H9 (cell line): ENCODE measurements around the gene CHD6. TPM values are rescaled to one million over a fixed set of nuclear protein-coding genes. Genes with fewer than 3 reads are reported as not detected.

Experiments
- DNase-seq: peaks from one replicate; pipeline ENCODE4 v3.0.0-alpha.2; 2017
- H2AFZ ChIP-seq: one replicate; pipeline ENCODE4 v1.6.1; 2013; ENCODE audit warnings: mild to moderate bottlenecking, low read length, control low read depth, moderate library complexity
- H2AK5ac ChIP-seq: 2 replicates; pipeline ENCODE4 v1.6.1; 2013; ENCODE audit warnings: low read length, control low read depth, mixed read lengths; ENCODE audit not compliant: insufficient read length
- H2BK120ac ChIP-seq: one replicate; pipeline ENCODE4 v1.6.1; 2013; ENCODE audit warnings: low read depth, mild to moderate bottlenecking, low read length, control low read depth, inconsistent platforms; ENCODE audit not compliant: poor library complexity, severe bottlenecking
- H2BK12ac ChIP-seq: 2 replicates; pipeline ENCODE4 v1.6.1; 2013; ENCODE audit warnings: low read length, control low read depth, mixed read lengths, low read depth; ENCODE audit not compliant: insufficient read length
- H2BK15ac ChIP-seq: 2 replicates; pipeline ENCODE4 v1.6.1; 2013; ENCODE audit warnings: low read depth, low read length, control low read depth
- H2BK20ac ChIP-seq: one replicate; pipeline ENCODE4 v1.6.1; 2013; ENCODE audit warnings: low read depth, mild to moderate bottlenecking, low read length, control low read depth, inconsistent platforms; ENCODE audit not compliant: poor library complexity, severe bottlenecking
- H2BK5ac ChIP-seq: 2 replicates; pipeline ENCODE4 v1.6.1; 2013; ENCODE audit warnings: low read length, control low read depth, mixed read lengths; ENCODE audit not compliant: insufficient read length
- H3K14ac ChIP-seq: 2 replicates; pipeline ENCODE4 v1.6.1; 2013; ENCODE audit warnings: low read length, control low read depth; ENCODE audit not compliant: insufficient read depth
- H3K18ac ChIP-seq: 2 replicates; pipeline ENCODE4 v1.6.1; 2013; ENCODE audit warnings: low read depth, mild to moderate bottlenecking, mixed read lengths, low read length, control low read depth; ENCODE audit not compliant: insufficient read length
- H3K23ac ChIP-seq: 2 replicates; pipeline ENCODE4 v1.6.1; 2013; ENCODE audit warnings: low read length, control low read depth, mixed read lengths, low read depth; ENCODE audit not compliant: insufficient read length
- H3K23me2 ChIP-seq: 2 replicates; pipeline ENCODE4 v1.6.1; 2013; ENCODE audit warnings: low read depth, mild to moderate bottlenecking, mixed read lengths, low read length, control low read depth; ENCODE audit not compliant: insufficient read length, poor library complexity, severe bottlenecking
- H3K27ac ChIP-seq: 2 replicates; pipeline ENCODE4 v1.5.1; 2013; ENCODE audit warnings: low read length, control low read depth, mixed read lengths, low read depth; ENCODE audit not compliant: insufficient read length
- H3K27me3 ChIP-seq: 2 replicates; pipeline ENCODE4 v1.6.1; 2013; ENCODE audit warnings: low read length, control low read depth, inconsistent platforms; ENCODE audit not compliant: insufficient read depth
- H3K4ac ChIP-seq: 2 replicates; pipeline ENCODE4 v1.6.1; 2013; ENCODE audit warnings: low read depth, mild to moderate bottlenecking, control low read depth, inconsistent platforms, low read length, moderate library complexity
- H3K4me1 ChIP-seq: 2 replicates; pipeline ENCODE4 v1.6.1; 2013; ENCODE audit warnings: low read length, control low read depth, inconsistent platforms; ENCODE audit not compliant: insufficient read depth
- H3K4me2 ChIP-seq: 2 replicates; pipeline ENCODE4 v1.6.1; 2013; ENCODE audit warnings: low read length, control low read depth, mixed read lengths; ENCODE audit not compliant: insufficient read length, insufficient read depth
- H3K56ac ChIP-seq: 2 replicates; pipeline ENCODE4 v1.6.1; 2013; ENCODE audit warnings: low read depth, mild to moderate bottlenecking, mixed read lengths, low read length, control low read depth; ENCODE audit not compliant: insufficient read length
- H3K79me1 ChIP-seq: 2 replicates; pipeline ENCODE4 v1.6.1; 2013; ENCODE audit warnings: low read depth, mild to moderate bottlenecking, moderate library complexity, low read length, control low read depth, inconsistent platforms; ENCODE audit not compliant: insufficient read depth, poor library complexity, severe bottlenecking
- H3K79me2 ChIP-seq: 2 replicates; pipeline ENCODE4 v1.6.1; 2013; ENCODE audit warnings: low read length, control low read depth, inconsistent platforms; ENCODE audit not compliant: insufficient read depth
- H3K9ac ChIP-seq: 2 replicates; pipeline ENCODE4 v1.6.1; 2013; ENCODE audit warnings: low read length, control low read depth, mixed read lengths; ENCODE audit not compliant: insufficient read length; ENCODE audit errors: extremely low read depth
- H3K9me3 ChIP-seq: one replicate; pipeline ENCODE4 v1.6.1; 2013; ENCODE audit warnings: low read depth, low read length, inconsistent platforms; ENCODE audit not compliant: control insufficient read depth
- H3T11ph ChIP-seq: one replicate; pipeline ENCODE4 v1.6.1; 2013; ENCODE audit warnings: mild to moderate bottlenecking, low read length, control low read depth, inconsistent platforms
- H4K20me1 ChIP-seq: one replicate; pipeline ENCODE4 v1.6.1; 2013; ENCODE audit not compliant: control insufficient read depth, insufficient read length, insufficient read depth
- H4K5ac ChIP-seq: 2 replicates; pipeline ENCODE4 v1.6.1; 2013; ENCODE audit warnings: low read depth, mild to moderate bottlenecking, mixed read lengths, low read length, control low read depth; ENCODE audit not compliant: insufficient read length
- H4K8ac ChIP-seq: replicated peaks from 2 replicates; pipeline ENCODE4 v1.6.1; 2013; ENCODE audit warnings: low read length, control low read depth, mixed read lengths, low read depth; ENCODE audit not compliant: insufficient read length
- H4K91ac ChIP-seq: 2 replicates; pipeline ENCODE4 v1.6.1; 2013; ENCODE audit warnings: low read depth, mild to moderate bottlenecking, moderate library complexity, mixed read lengths, low read length, control low read depth; ENCODE audit not compliant: insufficient read length
- H3K27ac Mint-ChIP-seq, 3 experiments: 2 replicates in 2 of 3; 3 replicates in 1 of 3; pipeline ENCODE4 v1.8.0; 2020 to 2021; ENCODE audit warnings: mixed read lengths in 3 of 3, mild to moderate bottlenecking in 1 of 3, moderate library complexity in 1 of 3
- H3K27me3 Mint-ChIP-seq: 2 replicates; pipeline ENCODE4 v1.8.0; 2021; ENCODE audit warnings: low read depth, mild to moderate bottlenecking, moderate library complexity, mixed read lengths
- H3K36me3 Mint-ChIP-seq, 3 experiments: 2 replicates in 2 of 3; 3 replicates in 1 of 3; pipeline ENCODE4 v1.8.0; 2020 to 2021; ENCODE audit warnings: low read depth in 3 of 3, mixed read lengths in 3 of 3; ENCODE audit not compliant: insufficient read depth in 1 of 3
- H3K4me1 Mint-ChIP-seq, 2 experiments: 2 replicates each; pipeline ENCODE4 v1.8.0; 2020; ENCODE audit warnings: mixed read lengths in 2 of 2
- H3K4me3 Mint-ChIP-seq, 2 experiments: 2 replicates in 1 of 2; 3 replicates in 1 of 2; pipeline ENCODE4 v1.8.0; 2020 to 2021; ENCODE audit warnings: mild to moderate bottlenecking in 2 of 2, mixed read lengths in 2 of 2, moderate library complexity in 1 of 2
- H3K9me3 Mint-ChIP-seq, 2 experiments: 2 replicates in 1 of 2; 3 replicates in 1 of 2; pipeline ENCODE4 v1.8.0; 2020; ENCODE audit warnings: mild to moderate bottlenecking in 2 of 2, mixed read lengths in 2 of 2, moderate library complexity in 1 of 2
- CTCF ChIP-seq: fragments of 200-600 bp; sonication (generic); conservative IDR thresholded peaks from 3 replicates; pipeline ENCODE4 v1.8.0; 2021; ENCODE audit warnings: antibody characterized with exemption, mild to moderate bottlenecking
- WGBS: extraction: QIAGEN DNeasy Blood & Tissue Kit; methylation state at CpG from one replicate; pipeline ENCODE4 v1.1.7; 2013; ENCODE audit warnings: missing lambda C conversion rate, low lambda C conversion rate, mixed read lengths; ENCODE audit not compliant: insufficient read length; ENCODE audit errors: extremely low coverage; 5-methylcytosine and 5-hydroxymethylcytosine counted together
- total RNA-seq: library from RNA; stranded (reverse); gene quantifications from 2 replicates; pipeline ENCODE4 v1.2.1, GENCODE V29; 2021

Gene CHD6
- total RNA-seq, 1 experiment from 2014 or later, result 51.5 TPM

GRCh38 chr20:41510847-41511450, 107.2 kb downstream of the CHD6 start:
- Mint-ChIP-seq H3K9me3 (no peaks in the 10 kb centered on the region; a peak in 3 of 5 replicates), H3K36me3 (peaks cover 25 to 45% (median 35%) of the 10 kb centered on the region in 3 experiments), H3K27me3 (no peaks in the 10 kb centered on the region), H3K27ac (peak overlapping the region in 2 of 3 experiments; percentile 15 to 46; a peak in 3 of 7 replicates), H3K4me3 (no peak overlapping the region), H3K4me1 (peaks cover 33 to 36% of the 10 kb centered on the region in 2 experiments)
- Histone ChIP-seq H2BK12ac (no peak overlapping the region), H3K4me2 (no peak overlapping the region), H3K4ac (no peak overlapping the region), H3K27ac (no peak overlapping the region), H4K5ac (no peak overlapping the region), H3K23ac (no peak overlapping the region), H4K8ac (no peak overlapping the region), H3K79me1 (peaks cover 3% of the 10 kb centered on the region), H3K23me2 (no peaks in the 10 kb centered on the region), H2BK15ac (no peak overlapping the region), H3K27me3 (no peaks in the 10 kb centered on the region), H2AFZ (no peak overlapping the region), H3K4me1 (peaks cover 4% of the 10 kb centered on the region; the same call in 1 of the 2 replicates), H4K20me1 (no peaks in the 10 kb centered on the region), H3K9ac (no peak overlapping the region), H3K9me3 (no peaks in the 10 kb centered on the region), H3K14ac (no peak overlapping the region), H2BK120ac (no peak overlapping the region), H3T11ph (no peak overlapping the region), H2BK5ac (no peak overlapping the region), H3K79me2 (no peaks in the 10 kb centered on the region), H2BK20ac (no peak overlapping the region), H3K56ac (no peak overlapping the region), H4K91ac (no peak overlapping the region), H2AK5ac (no peak overlapping the region), H3K18ac (no peak overlapping the region)
- DNase-seq, result no peak
- WGBS, result no CpG with 5 or more reads among the region's 5 CpGs
- TF ChIP-seq CTCF, result no peak
